Measurements from ENCODE around the gene CAV2. TPM values are rescaled to one million over a fixed set of nuclear protein-coding genes. Genes with fewer than 3 reads are reported as not detected.

Gene CAV2
- total and polyA plus RNA-seq, 2 of the 8 experiments (the other 6 are each of a cell fraction or from before 2014, with no cell fraction given), result 2.8 to 4.7 TPM

GRCh38 chr7:116455499-116455898, 44.0 kb upstream of the CAV2 start:
- no peak for FAIRE-seq
- POLR2A ChIA-PET (ENCODE audit: partially characterized antibody), result no interaction called here
- H3K4ac ChIP-seq (replicated peaks; ENCODE audit: insufficient read length, low read depth, low read length), result no peak overlapping the region
- TF ChIP-seq ASH2L (IDR thresholded peaks at IDR 0.05; ENCODE audit: low read length) (no peak), MAFK (IDR thresholded peaks at IDR 0.05; ENCODE audit: low read depth, low read length) (no peak), SIRT6 (IDR thresholded peaks at IDR 0.05; ENCODE audit: low read length) (no peak), HDAC6 (IDR thresholded peaks at IDR 0.05; ENCODE audit: low read depth, low read length) (no peak), CEBPB (IDR thresholded peaks at IDR 0.05; ENCODE audit: low read depth, low read length) (no peak), TEAD4 (IDR thresholded peaks at IDR 0.05; ENCODE audit: low read depth, low read length) (no peak), ATF3 (IDR thresholded peaks at IDR 0.05; ENCODE audit: insufficient read depth, low read depth, low read length) (no peak), RBBP5 (IDR thresholded peaks at IDR 0.05; ENCODE audit: borderline replicate concordance, low read depth, low read length) (no peak), FOSL1 (IDR thresholded peaks at IDR 0.05; ENCODE audit: insufficient read depth, low read depth, low read length) (no peak), BCL11A (IDR thresholded peaks at IDR 0.05; ENCODE audit: low read depth in 2 of 2, low read length in 2 of 2) (no peak), RFX5 (IDR thresholded peaks at IDR 0.05; ENCODE audit: borderline replicate concordance, low read depth, low read length) (no peak), KDM5A (IDR thresholded peaks at IDR 0.05; ENCODE audit: low read length) (no peak), KDM4A (IDR thresholded peaks at IDR 0.05; ENCODE audit: low read depth, low read length, severe bottlenecking) (no peak), BRCA1 (IDR thresholded peaks at IDR 0.05; ENCODE audit: low read depth, low read length) (no peak), CBX8 (IDR thresholded peaks at IDR 0.05; ENCODE audit: borderline replicate concordance, low read depth, low read length) (no peak), PHF8 (conservative IDR thresholded peaks at IDR 0.05; ENCODE audit: low read depth, low read length) (no peak)

More at GRCh38 chr7:116455499-116455898, 44.0 kb upstream of the CAV2 start:
- no peak overlapping the region for H2AK5ac ChIP-seq (ENCODE audit: low read depth, low read length)
- no peak overlapping the region for H3K23ac ChIP-seq (ENCODE audit: insufficient read length)
- H2BK12ac ChIP-seq (ENCODE audit: low read depth, low read length), result no peak overlapping the region
- no peaks in the 10 kb centered on the region for H3K79me1 ChIP-seq (ENCODE audit: low read depth, low read length)
- no peaks in the 10 kb centered on the region for H3K79me2 ChIP-seq (ENCODE audit: control insufficient read depth in 1 of 2, insufficient read depth in 2 of 2, low read length in 2 of 2)
- H3K4me2 ChIP-seq (ENCODE audit: insufficient read depth in 1 of 2, low read depth in 2 of 2, low read length in 2 of 2), result no peak overlapping the region
- H3K4me3 ChIP-seq (ENCODE audit: extremely low read depth in 1 of 4, insufficient read depth in 2 of 4, low read depth in 3 of 4, low read length in 4 of 4), result no peak overlapping the region
- H4K20me1 ChIP-seq (replicated peaks in 1 of 2; ENCODE audit: control insufficient read depth in 1 of 2, insufficient read depth in 2 of 2, low read length in 2 of 2), result no peaks in the 10 kb centered on the region
- no peak overlapping the region for H3K14ac ChIP-seq (ENCODE audit: insufficient read length)
- H3K4me1 ChIP-seq (replicated peaks in 1 of 4; ENCODE audit: control insufficient read depth in 3 of 4, insufficient read depth in 4 of 4, low read length in 3 of 4), result no peaks in the 10 kb centered on the region
- no peak overlapping the region for H2BK120ac ChIP-seq (replicated peaks; ENCODE audit: low read depth, low read length)
- no peak overlapping the region for H2BK15ac ChIP-seq (ENCODE audit: low read length)
- H3K9me3 ChIP-seq (ENCODE audit: insufficient read depth in 2 of 2, low read depth in 1 of 2, low read length in 1 of 2), result no peaks in the 10 kb centered on the region
- H3K18ac ChIP-seq (ENCODE audit: extremely low read depth, low read length), result no peak overlapping the region
- no peak overlapping the region for H3K9ac ChIP-seq (replicated peaks in 1 of 4; ENCODE audit: extremely low read depth in 1 of 4, low read depth in 3 of 4, low read length in 3 of 4)
- H3K27me3 ChIP-seq (replicated peaks in 1 of 4; ENCODE audit: control insufficient read depth in 3 of 4, extremely low read depth in 1 of 4, insufficient read depth in 3 of 4, low read length in 3 of 4), result no peaks in the 10 kb centered on the region
- 92% methylated on average over 1 of the region's 1 CpG; no CpG with 5 or more reads in 1 of the 2 experiments for WGBS, 2 experiments (ENCODE audit: extremely low coverage in 1 of 2, insufficient coverage in 1 of 2, insufficient read length in 1 of 2, insufficient replicate concordance in 2 of 2, low coverage in 1 of 2, low lambda C conversion rate in 2 of 2, missing lambda C conversion rate in 1 of 2)
- H2BK5ac ChIP-seq (ENCODE audit: low read depth, low read length), result no peak overlapping the region
- H3K23me2 ChIP-seq (ENCODE audit: low read depth, low read length), result no peaks in the 10 kb centered on the region; the same call in 1 of the 2 replicates
- CTCF ChIA-PET (ENCODE audit: partially characterized antibody), result no interaction called here
- H4K91ac ChIP-seq (replicated peaks; ENCODE audit: insufficient read length, low read length), result no peak overlapping the region
- H2BK20ac ChIP-seq (ENCODE audit: low read length), result no peak overlapping the region
- no peak overlapping the region for H2AFZ ChIP-seq (ENCODE audit: low read length)
- H3K56ac ChIP-seq (replicated peaks; ENCODE audit: insufficient read length, low read depth, low read length), result no peak overlapping the region
- no peak for DNase-seq (ENCODE audit: low read depth in 1 of 2, low spot score in 2 of 2)
- no peak overlapping the region for H3K27ac ChIP-seq (ENCODE audit: low read depth, low read length)
- H4K8ac ChIP-seq (ENCODE audit: extremely low read depth, insufficient read depth, low read length), result no peak overlapping the region
- no peak overlapping the region for H4K5ac ChIP-seq (ENCODE audit: insufficient read length, low read depth, low read length)
- no peaks in the 10 kb centered on the region for H3K36me3 ChIP-seq (ENCODE audit: control insufficient read depth in 2 of 4, insufficient read depth in 4 of 4, low read length in 3 of 4)
